GM12878 (cell line): Measurements from ENCODE around the gene F2RL1. TPM values are rescaled to one million over a fixed set of nuclear protein-coding genes. Genes with fewer than 3 reads are reported as not detected.

ENCODE experiments used
- ATAC-seq: fragments of 200-7000 bp; cut with Tn5 transposase; 3 replicates; pipeline ENCODE4 v1.9.1; 2020; ENCODE audit warnings: mild to moderate bottlenecking, moderate library complexity
- BruUV-seq: library from RNA; stranded (reverse); fragments of 400-500 nt; replicated peaks from 2 replicates; lab custom pipeline; 2021; lab: Mats Ljungman, UMichigan
- CTCF ChIA-PET: fragments of 300-600 bp; sonication (Branson Sonifier 250); formaldehyde crosslinking; extraction: SDS; loops from one replicate; lab custom pipeline; 2021; ENCODE audit warnings: inconsistent platforms; lab: Yijun Ruan, JAX
- POLR2A ChIA-PET: fragments of 350-600 bp; formaldehyde crosslinking; extraction: SDS; loops from one replicate; lab custom pipeline; 2021; ENCODE audit warnings: inconsistent platforms; lab: Charles Lee
- RAD21 ChIA-PET: fragments of 300-600 bp; sonication (Branson Sonifier 250); formaldehyde crosslinking; loops from one replicate; lab custom pipeline; 2023; ENCODE audit warnings: antibody characterized with exemption; ENCODE audit not compliant: unreplicated experiment; lab: Charles Lee
- SMC1A ChIA-PET: fragments of 300-600 bp; sonication (Branson Sonifier 250); formaldehyde crosslinking; loops from one replicate; lab custom pipeline; 2023; ENCODE audit not compliant: unreplicated experiment, uncharacterized antibody; lab: Charles Lee
- DNase-seq: peaks from one replicate; pipeline ENCODE4 v3.0.0-alpha.2; 2011; ENCODE audit warnings: low read depth, low spot score
- FAIRE-seq: peaks from 3 replicates; lab custom pipeline; 2011; peaks lifted over from hg19 to GRCh38; lab: Jason Lieb, UNC
- H2AFZ ChIP-seq: 2 replicates; pipeline ENCODE4 v1.6.0; 2011; ENCODE audit warnings: low read depth, low read length, control low read depth; ENCODE audit not compliant: control insufficient read depth
- H3K27ac ChIP-seq: 2 replicates; pipeline ENCODE4 v1.5.1; 2011; ENCODE audit warnings: control low read depth; ENCODE audit not compliant: control insufficient read depth, insufficient read depth
- H3K27me3 ChIP-seq, 2 experiments: replicated peaks in 1 of 2; 2 replicates each; pipeline versions ENCODE4 v1.6.0 to v1.6.1; 2011; ENCODE audit warnings: low read length in 1 of 2; ENCODE audit not compliant: control insufficient read depth in 2 of 2, insufficient read depth in 2 of 2
- H3K36me3 ChIP-seq, 2 experiments: 2 replicates each; pipeline ENCODE4 v1.5.1; 2011; ENCODE audit warnings: low read length in 1 of 2; ENCODE audit not compliant: control insufficient read depth in 2 of 2, insufficient read depth in 2 of 2
- H3K4me1 ChIP-seq: 2 replicates; pipeline ENCODE4 v1.6.1; 2011; ENCODE audit warnings: mild to moderate bottlenecking, low read length, moderate library complexity, mixed read lengths; ENCODE audit not compliant: control insufficient read depth, insufficient read depth
- H3K4me2 ChIP-seq: 2 replicates; pipeline ENCODE4 v1.6.0; 2011; ENCODE audit warnings: control low read depth; ENCODE audit not compliant: control insufficient read depth, insufficient read depth
- H3K4me3 ChIP-seq: fragments of 200-600 bp; sonication (generic); 2 replicates; pipeline ENCODE4 v1.5.1; 2016
- H3K79me2 ChIP-seq: 2 replicates; pipeline ENCODE4 v1.6.0; 2011; ENCODE audit warnings: low read length; ENCODE audit not compliant: control insufficient read depth, insufficient read depth
- H3K9ac ChIP-seq: 2 replicates; pipeline ENCODE4 v1.8.0; 2011; ENCODE audit warnings: low read length, control low read depth, mixed read lengths; ENCODE audit not compliant: control insufficient read depth, insufficient read depth
- H3K9me3 ChIP-seq: replicated peaks from 3 replicates; pipeline ENCODE4 v1.5.1; 2011; ENCODE audit warnings: mild to moderate bottlenecking, low read length; ENCODE audit not compliant: control insufficient read depth, insufficient read depth
- H4K20me1 ChIP-seq: 2 replicates; pipeline ENCODE4 v1.6.0; 2011; ENCODE audit not compliant: control insufficient read depth, insufficient read depth
- ATF7 ChIP-seq: fragments of 450-650 bp; IDR thresholded peaks from 2 replicates; pipeline ENCODE4 v1.6.1; 2016; ENCODE audit warnings: low read depth, mild to moderate bottlenecking
- BCL11A ChIP-seq: IDR thresholded peaks from 2 replicates; pipeline ENCODE4 v1.6.1; 2011; ENCODE audit warnings: low read depth, low read length
- E4F1 ChIP-seq: fragments of 450-650 bp; IDR thresholded peaks from 2 replicates; pipeline ENCODE4 v1.6.1; 2018; ENCODE audit warnings: borderline replicate concordance, mild to moderate bottlenecking; ENCODE audit not compliant: partially characterized antibody
- ETV6 ChIP-seq, 2 experiments: fragments of 450-650 bp in 1 of 2; IDR thresholded peaks in 1 of 2; conservative IDR thresholded peaks in 1 of 2; 2 replicates each; pipeline ENCODE4 v1.6.1; 2014; ENCODE audit warnings: antibody characterized with exemption in 1 of 2, borderline replicate concordance in 1 of 2, low read depth in 1 of 2, mild to moderate bottlenecking in 1 of 2, moderate library complexity in 1 of 2
- FOXK2 ChIP-seq: fragments of 450-650 bp; IDR thresholded peaks from 2 replicates; pipeline ENCODE4 v1.6.1; 2017; ENCODE audit warnings: mild to moderate bottlenecking, moderate library complexity
- GABPA ChIP-seq: IDR thresholded peaks from 2 replicates; pipeline ENCODE4 v1.6.1; 2014; ENCODE audit warnings: antibody characterized with exemption, low read depth, mild to moderate bottlenecking, inconsistent platforms
- HDGF ChIP-seq: fragments of 450-650 bp; IDR thresholded peaks from 2 replicates; pipeline ENCODE4 v1.6.1; 2016; ENCODE audit warnings: antibody characterized with exemption
- NRF1 ChIP-seq: conservative IDR thresholded peaks from 2 replicates; pipeline ENCODE4 v1.6.1; 2011; ENCODE audit warnings: mild to moderate bottlenecking, low read depth, low read length, improper control_type of control experiment
- RAD51 ChIP-seq: fragments of 450-650 bp; IDR thresholded peaks from 2 replicates; pipeline ENCODE4 v1.6.1; 2016; ENCODE audit warnings: moderate library complexity, mild to moderate bottlenecking, inconsistent platforms
- RELB ChIP-seq: fragments of 450-650 bp; IDR thresholded peaks from 2 replicates; pipeline ENCODE4 v1.6.1; 2017; ENCODE audit warnings: low read depth, mild to moderate bottlenecking, moderate library complexity
- SPI1 ChIP-seq: IDR thresholded peaks from 2 replicates; pipeline ENCODE4 v1.6.1; 2011; ENCODE audit warnings: low read depth, mild to moderate bottlenecking, low read length, moderate library complexity, borderline replicate concordance; ENCODE audit not compliant: insufficient read depth
- STAT1 ChIP-seq: fragments of 450-650 bp; conservative IDR thresholded peaks from 2 replicates; pipeline ENCODE4 v1.6.1; 2014; ENCODE audit warnings: antibody characterized with exemption, mild to moderate bottlenecking
- ZZZ3 ChIP-seq: IDR thresholded peaks from 2 replicates; pipeline ENCODE4 v1.6.1; 2011; ENCODE audit warnings: low read depth; ENCODE audit not compliant: control insufficient read depth, insufficient read length
- WGBS: methylation state at CpG from one replicate; pipeline ENCODE4 v1.1.6; 2016; ENCODE audit warnings: low lambda C conversion rate; ENCODE audit not compliant: insufficient replicate concordance, insufficient coverage; ENCODE audit errors: missing lambda C conversion rate; 5-methylcytosine and 5-hydroxymethylcytosine counted together
- in situ Hi-C: fragments of 300-500 bp; cut with MboI; formaldehyde crosslinking; loops from 9 replicates; pipeline ENCODE4 v1.14.3; 2018; ENCODE audit warnings: mixed read lengths
- intact Hi-C: fragments of 100-400 bp; cut with micrococcal nuclease; formaldehyde crosslinking; loops from one replicate; pipeline ENCODE4 v1.14.2; 2022; ENCODE audit not compliant: unreplicated experiment
- polyA plus RNA-seq, 11 experiments: library from polyadenylated mRNA; depleted of rRNA in 4 of 11; unstranded in 6 of 11; stranded (reverse) in 5 of 11; fragments of >200 nt; fragmentation: Nextera tagmentation in 4 of 11; fragmentation: Illumina TruSeq in 1 of 11; extraction: Ambion mirVana in 4 of 11; extraction: Trizol in 1 of 11; gene quantifications; 1 replicate in 1 of 11; 2 replicates in 10 of 11; pipeline versions ENCODE4 v1.2.1 to v1.2.3, GENCODE V29; 2011 to 2016; ENCODE audit warnings: inconsistent platforms in 2 of 11, missing spikeins in 2 of 11, low read depth in 1 of 11
- total RNA-seq, 4 experiments: library from RNA; depleted of rRNA in 3 of 4; stranded (reverse); fragments of >200 nt in 3 of 4; fragmentation: Illumina TruSeq in 1 of 4; extraction: Trizol in 1 of 4; gene quantifications; 2 replicates each; pipeline versions ENCODE4 v1.2.1 to v1.2.3, GENCODE V29; 2013 to 2021

Gene F2RL1
- total and polyA plus RNA-seq, 10 of the 15 experiments (the other 5 are each of a cell fraction or from before 2014, with no cell fraction given), result 0.04 to 0.10 TPM; not detected in 8

GRCh38 chr5:76850543-76851145, 31.8 kb downstream of the F2RL1 start (continued):
- TF ChIP-seq BCL11A (no peak), RELB (no peak), ZZZ3 (no peak), NRF1 (no peak), E4F1 (no peak), ATF7 (no peak), GABPA (no peak)
- TF ChIP-seq, all 136 proteins: peak for 0

GRCh38 chr5:76851728-76852369, 33.0 kb downstream of the F2RL1 start:
- Histone ChIP-seq H3K27me3 (no peaks in the 10 kb centered on the region), H3K4me2 (no peak overlapping the region), H3K4me1 (peaks cover 4% of the 10 kb centered on the region; the same call in 1 of the 2 replicates), H4K20me1 (no peaks in the 10 kb centered on the region), H3K36me3 (no peaks in the 10 kb centered on the region), H3K4me3 (no peak overlapping the region), H3K27ac (no peak overlapping the region), H3K79me2 (no peaks in the 10 kb centered on the region), H3K9ac (no peak overlapping the region), H2AFZ (no peak overlapping the region)
- BruUV-seq, result no TSS peak
- 37% methylated on average over 7 of the region's 7 CpGs for WGBS
- ATAC-seq, result no peak
- FAIRE-seq, result no peak
- ChIA-PET SMC1A (no interaction called here), RAD21 (no interaction called here)
- in situ Hi-C loops, result no loop called here
- no peak for DNase-seq
- TF ChIP-seq STAT1, result no peak
- no peak for TF ChIP-seq FOXK2
- TF ChIP-seq HDGF, result no peak
- TF ChIP-seq ETV6 (conservative IDR thresholded peaks at IDR 0.05 in 1 of 2, IDR thresholded peaks at IDR 0.05 in 1 of 2; ENCODE audit: borderline replicate concordance in 1 of 2, low read depth in 1 of 2), result no peak
- peak; percentile 27; the same call in 1 of the 2 replicates for TF ChIP-seq SPI1
- TF ChIP-seq RAD51, result no peak
- TF ChIP-seq, all 136 proteins: peak for 1
- no peaks in the 10 kb centered on the region for H3K9me3 ChIP-seq
- POLR2A ChIA-PET, result no interaction called here
- intact Hi-C loops, result no loop called here
- CTCF ChIA-PET, result interaction anchor here (0.7 kb wide), 1 partner anchor 12 kb away, joined by 4 read pairs; no protein-coding TSS in a partner anchor
